Chondrocyte (in vitro differentiated cells): ENCODE results near the gene FOXRED1. TPM values are rescaled to one million over a fixed set of nuclear protein-coding genes. Genes with fewer than 3 reads are reported as not detected.

Experiments used
- DNase-seq: peaks from one replicate; pipeline ENCODE4 v3.0.0; 2021; ENCODE audit warnings: mixed read lengths, low spot score
- H3K27ac Mint-ChIP-seq: one replicate; pipeline ENCODE4 v1.8.0; 2021; ENCODE audit warnings: mild to moderate bottlenecking, moderate library complexity, mixed read lengths; ENCODE audit not compliant: unreplicated experiment
- H3K27me3 Mint-ChIP-seq: 2 replicates; pipeline ENCODE4 v1.8.0; 2021; ENCODE audit warnings: low read depth, mixed read lengths
- H3K36me3 Mint-ChIP-seq: 2 replicates; pipeline ENCODE4 v1.8.0; 2021; ENCODE audit warnings: low read depth, mixed read lengths
- H3K4me1 Mint-ChIP-seq: 2 replicates; pipeline ENCODE4 v1.8.0; 2021; ENCODE audit warnings: low read depth, mild to moderate bottlenecking, mixed read lengths
- H3K4me3 Mint-ChIP-seq: one replicate; pipeline ENCODE4 v1.8.0; 2021; ENCODE audit warnings: mild to moderate bottlenecking, moderate library complexity, mixed read lengths; ENCODE audit not compliant: unreplicated experiment
- H3K9me3 Mint-ChIP-seq: 2 replicates; pipeline ENCODE4 v1.8.0; 2021; ENCODE audit warnings: low read depth, mixed read lengths
- total RNA-seq: library from RNA; stranded (reverse); gene quantifications from 3 replicates; pipeline ENCODE4 v1.2.1, GENCODE V29; 2021
- TF ChIP-seq, protein P1 (sequence below): fragments of 200-600 bp; sonication (generic); IDR thresholded peaks from 2 replicates; pipeline ENCODE4 v1.5.0; 2021; ENCODE audit warnings: antibody characterized with exemption, mild to moderate bottlenecking, moderate library complexity

The FOXRED1 gene
- total RNA-seq, 1 donor from 2014 or later, result 19.1 TPM

- Mint-ChIP-seq H3K4me1 (peaks cover 28% of the 10 kb centered on the region), H3K4me3 (no peak overlapping the region), H3K9me3 (no peaks in the 10 kb centered on the region), H3K36me3 (peaks cover 5% of the 10 kb centered on the region), H3K27me3 (no peaks in the 10 kb centered on the region), H3K27ac (no peak overlapping the region)
- TF ChIP-seq, protein P1, sequence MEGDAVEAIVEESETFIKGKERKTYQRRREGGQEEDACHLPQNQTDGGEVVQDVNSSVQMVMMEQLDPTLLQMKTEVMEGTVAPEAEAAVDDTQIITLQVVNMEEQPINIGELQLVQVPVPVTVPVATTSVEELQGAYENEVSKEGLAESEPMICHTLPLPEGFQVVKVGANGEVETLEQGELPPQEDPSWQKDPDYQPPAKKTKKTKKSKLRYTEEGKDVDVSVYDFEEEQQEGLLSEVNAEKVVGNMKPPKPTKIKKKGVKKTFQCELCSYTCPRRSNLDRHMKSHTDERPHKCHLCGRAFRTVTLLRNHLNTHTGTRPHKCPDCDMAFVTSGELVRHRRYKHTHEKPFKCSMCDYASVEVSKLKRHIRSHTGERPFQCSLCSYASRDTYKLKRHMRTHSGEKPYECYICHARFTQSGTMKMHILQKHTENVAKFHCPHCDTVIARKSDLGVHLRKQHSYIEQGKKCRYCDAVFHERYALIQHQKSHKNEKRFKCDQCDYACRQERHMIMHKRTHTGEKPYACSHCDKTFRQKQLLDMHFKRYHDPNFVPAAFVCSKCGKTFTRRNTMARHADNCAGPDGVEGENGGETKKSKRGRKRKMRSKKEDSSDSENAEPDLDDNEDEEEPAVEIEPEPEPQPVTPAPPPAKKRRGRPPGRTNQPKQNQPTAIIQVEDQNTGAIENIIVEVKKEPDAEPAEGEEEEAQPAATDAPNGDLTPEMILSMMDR, result peak; percentile 98
- no peak for DNase-seq
Measured at GRCh38 chr11:126310200-126310991, 41.4 kb downstream of the FOXRED1 start.

DNA sequence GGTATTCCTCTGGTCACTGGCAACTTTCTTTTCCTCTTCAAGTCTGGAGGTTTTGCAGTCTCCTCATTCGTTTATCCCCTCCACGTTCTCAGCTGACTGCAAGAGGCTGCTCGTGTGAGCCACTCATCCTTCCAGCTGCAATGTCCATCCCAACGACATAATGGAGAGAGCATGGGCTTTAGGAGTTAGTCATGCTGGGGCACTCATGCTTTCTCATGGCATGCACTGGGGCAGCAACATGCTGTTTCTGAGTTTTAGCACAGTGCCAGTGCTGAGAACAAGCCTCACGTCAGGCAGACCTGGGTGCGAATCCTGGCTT is 42.0 kb downstream of the FOXRED1 start:
- TF ChIP-seq, protein P1, result no peak
- H3K27ac Mint-ChIP-seq, result no peak overlapping the region
- peaks cover 5% of the 10 kb centered on the region for H3K36me3 Mint-ChIP-seq
- peaks cover 26% of the 10 kb centered on the region for H3K4me1 Mint-ChIP-seq
- no peaks in the 10 kb centered on the region for H3K27me3 Mint-ChIP-seq
- no peak overlapping the region for H3K4me3 Mint-ChIP-seq
- no peaks in the 10 kb centered on the region for H3K9me3 Mint-ChIP-seq
- no peak for DNase-seq

DNA sequence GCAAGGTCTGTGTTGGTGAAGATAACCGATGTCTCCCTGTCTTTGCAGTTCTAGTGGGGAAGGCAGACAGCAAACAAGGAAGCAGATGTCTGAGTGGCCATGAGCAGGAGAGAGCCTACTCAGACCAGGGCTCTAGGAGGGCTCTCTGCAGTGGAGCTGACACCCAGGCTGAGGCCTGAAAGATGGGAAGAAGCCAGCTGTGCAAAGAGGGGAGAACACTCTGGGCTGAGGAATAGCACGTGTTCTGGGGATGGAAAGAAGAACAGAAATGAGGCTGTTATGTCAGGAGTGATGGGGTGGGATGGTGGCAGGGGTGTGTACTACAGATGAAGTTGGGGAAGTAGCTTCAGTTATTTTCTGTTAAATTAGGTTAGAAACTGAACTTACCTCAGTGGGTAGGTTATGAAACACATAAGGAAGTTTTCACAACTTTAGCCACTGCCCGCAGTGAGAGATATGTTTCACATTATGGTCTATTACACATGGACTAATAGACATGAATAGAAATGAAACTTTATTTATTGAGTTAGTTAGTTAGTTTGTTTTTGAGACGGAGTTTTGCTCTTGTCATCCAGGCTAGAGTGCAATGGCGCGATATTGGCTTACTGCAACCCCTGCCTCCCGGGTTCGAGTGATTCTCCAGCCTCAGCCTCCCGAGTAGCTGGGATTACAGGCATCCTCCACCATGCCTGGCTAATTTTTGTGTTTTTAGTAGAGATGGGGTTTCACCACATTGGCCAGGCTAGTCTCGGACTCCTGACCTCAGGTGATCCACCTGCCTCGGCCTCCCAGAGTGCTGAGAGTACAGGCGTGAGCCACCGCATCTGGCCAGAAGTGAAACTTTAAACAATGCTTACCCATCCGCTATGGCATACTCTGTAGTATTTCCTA is 42.7 kb downstream of the FOXRED1 start:
- TF ChIP-seq, protein P1, result no peak
- H3K4me3 Mint-ChIP-seq, result no peak overlapping the region
- DNase-seq, result no peak
- H3K27ac Mint-ChIP-seq, result no peak overlapping the region
- H3K4me1 Mint-ChIP-seq, result peaks cover 29% of the 10 kb centered on the region
- no peaks in the 10 kb centered on the region for H3K9me3 Mint-ChIP-seq
- H3K36me3 Mint-ChIP-seq, result peaks cover 7% of the 10 kb centered on the region
- no peaks in the 10 kb centered on the region for H3K27me3 Mint-ChIP-seq

DNA sequence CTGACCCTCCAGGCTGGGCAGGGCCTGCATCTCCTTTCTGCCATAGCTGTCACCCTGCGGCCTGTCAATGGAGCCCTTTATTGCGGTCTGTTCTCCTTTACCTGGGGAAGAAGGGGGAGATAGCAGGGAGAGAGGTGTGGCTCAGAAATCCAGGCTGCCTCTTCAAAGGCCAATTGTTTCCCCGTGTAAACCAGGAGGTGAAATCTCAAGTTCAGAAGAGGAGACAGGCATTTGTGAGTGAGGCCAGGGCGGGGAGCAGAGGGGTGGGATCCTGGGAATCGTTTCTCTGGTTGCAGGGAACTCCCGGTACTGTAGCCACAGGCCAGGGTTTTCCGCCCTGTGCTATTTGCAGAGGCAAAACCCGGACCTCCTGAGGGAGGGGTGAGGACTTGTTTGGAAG is 44.0 kb downstream of the FOXRED1 start:
- Mint-ChIP-seq H3K36me3 (peaks cover 7% of the 10 kb centered on the region), H3K4me1 (peaks cover 34% of the 10 kb centered on the region), H3K27me3 (no peaks in the 10 kb centered on the region), H3K9me3 (no peaks in the 10 kb centered on the region), H3K27ac (no peak overlapping the region), H3K4me3 (no peak overlapping the region)
- TF ChIP-seq, protein P1, result no peak
- DNase-seq, result no peak

GRCh38 chr11:126313826-126314225 is 44.9 kb downstream of the FOXRED1 start:
- Mint-ChIP-seq H3K27me3 (no peaks in the 10 kb centered on the region), H3K36me3 (peaks cover 7% of the 10 kb centered on the region), H3K27ac (no peak overlapping the region), H3K9me3 (no peaks in the 10 kb centered on the region), H3K4me3 (no peak overlapping the region), H3K4me1 (peaks cover 38% of the 10 kb centered on the region)
- DNase-seq, result no peak
- TF ChIP-seq, protein P1, result no peak
